Gastroesophageal sphincter (tissue), 3 donors: ENCODE measurements around the gene DOCK9.

Experiments used
- POLR2A ChIP-seq, 2 donors: fragments of 450-650 bp; IDR thresholded peaks; one replicate each; pipeline ENCODE4 v1.6.1; 2017; ENCODE audit warnings: antibody characterized with exemption in 2 of 2, mild to moderate bottlenecking in 2 of 2, moderate library complexity in 1 of 2
- POLR2AphosphoS5 ChIP-seq: sonication (generic); formaldehyde crosslinking; IDR thresholded peaks from one replicate; pipeline ENCODE4 v1.6.1; 2017; ENCODE audit warnings: antibody characterized with exemption
- TF ChIP-seq, protein P1 (sequence below), 4 experiments: fragments of 200-600 bp in 2 of 4; fragments of 450-650 bp in 2 of 4; sonication (generic) in 1 of 4; IDR thresholded peaks; one replicate each; pipeline ENCODE4 v1.5.1; 2017 to 2019; ENCODE audit warnings: antibody characterized with exemption in 4 of 4, mild to moderate bottlenecking in 2 of 4, moderate library complexity in 2 of 4

DNA sequence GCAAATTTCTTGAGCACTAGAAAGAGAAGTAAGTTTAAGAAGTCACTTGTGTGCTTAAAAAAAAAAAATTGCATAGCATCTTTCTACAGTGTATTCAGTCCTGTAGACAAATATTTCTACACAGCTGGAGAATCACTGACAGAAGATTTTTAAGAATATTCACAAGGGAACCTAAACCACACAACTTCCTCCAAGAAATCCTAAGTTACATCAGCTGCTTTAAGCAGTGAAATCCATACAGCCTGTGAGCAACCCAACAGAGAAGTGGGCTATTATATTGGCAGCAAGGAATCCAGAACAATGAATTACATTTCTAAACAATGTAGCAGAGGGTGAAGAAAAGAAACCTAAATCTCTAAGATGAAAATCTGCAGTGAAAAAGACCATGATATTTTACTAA lies 1.5 kb downstream of the DOCK9 start:
- TF ChIP-seq, protein P1, sequence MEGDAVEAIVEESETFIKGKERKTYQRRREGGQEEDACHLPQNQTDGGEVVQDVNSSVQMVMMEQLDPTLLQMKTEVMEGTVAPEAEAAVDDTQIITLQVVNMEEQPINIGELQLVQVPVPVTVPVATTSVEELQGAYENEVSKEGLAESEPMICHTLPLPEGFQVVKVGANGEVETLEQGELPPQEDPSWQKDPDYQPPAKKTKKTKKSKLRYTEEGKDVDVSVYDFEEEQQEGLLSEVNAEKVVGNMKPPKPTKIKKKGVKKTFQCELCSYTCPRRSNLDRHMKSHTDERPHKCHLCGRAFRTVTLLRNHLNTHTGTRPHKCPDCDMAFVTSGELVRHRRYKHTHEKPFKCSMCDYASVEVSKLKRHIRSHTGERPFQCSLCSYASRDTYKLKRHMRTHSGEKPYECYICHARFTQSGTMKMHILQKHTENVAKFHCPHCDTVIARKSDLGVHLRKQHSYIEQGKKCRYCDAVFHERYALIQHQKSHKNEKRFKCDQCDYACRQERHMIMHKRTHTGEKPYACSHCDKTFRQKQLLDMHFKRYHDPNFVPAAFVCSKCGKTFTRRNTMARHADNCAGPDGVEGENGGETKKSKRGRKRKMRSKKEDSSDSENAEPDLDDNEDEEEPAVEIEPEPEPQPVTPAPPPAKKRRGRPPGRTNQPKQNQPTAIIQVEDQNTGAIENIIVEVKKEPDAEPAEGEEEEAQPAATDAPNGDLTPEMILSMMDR (IDR thresholded peaks at IDR 0.05): no peak
- no peak for TF ChIP-seq POLR2A (IDR thresholded peaks at IDR 0.05)
- TF ChIP-seq POLR2AphosphoS5: no peak
